PC-9 (cell line): ENCODE data around the gene SLX4IP. TPM values are rescaled to one million over a fixed set of nuclear protein-coding genes. Genes with fewer than 3 reads are reported as not detected.
A peak's percentile ranks its signal among the peaks of the same experiment; 100 is the strongest.

Experiments
- BruUV-seq: library from RNA; stranded (reverse); fragments of 400-500 nt; replicated peaks from 2 replicates; lab custom pipeline; 2021; lab: Mats Ljungman, UMichigan
- CTCF ChIA-PET: fragments of 300-600 bp; sonication (Branson Sonifier 250); formaldehyde crosslinking; loops from one replicate; lab custom pipeline; 2022; ENCODE audit warnings: antibody characterized with exemption; lab: Charles Lee
- POLR2A ChIA-PET: fragments of 300-600 bp; sonication (Branson Sonifier 250); formaldehyde crosslinking; loops from one replicate; lab custom pipeline; 2022; ENCODE audit warnings: antibody characterized with exemption; ENCODE audit not compliant: unreplicated experiment; lab: Charles Lee
- DNase-seq, 2 experiments: peaks; one replicate each; pipeline versions ENCODE4 v3.0.0 to v3.0.0-alpha.2; 2015 to 2022; ENCODE audit warnings: mixed read lengths in 1 of 2
- H2AFZ ChIP-seq: fragments of 200-600 bp; sonication (generic); 2 replicates; pipeline ENCODE4 v1.8.1; 2017; ENCODE audit warnings: antibody characterized with exemption
- H3F3A ChIP-seq: fragments of 200-600 bp; sonication (generic); 2 replicates; pipeline ENCODE4 v1.8.1; 2017; ENCODE audit warnings: antibody characterized with exemption, mild to moderate bottlenecking, low read depth; ENCODE audit not compliant: insufficient read depth
- H3K27ac ChIP-seq: fragments of 200-600 bp; sonication (generic); 2 replicates; pipeline ENCODE4 v1.6.1; 2016; ENCODE audit warnings: mixed run types
- H3K27me3 ChIP-seq: fragments of 200-600 bp; sonication (generic); 2 replicates; pipeline ENCODE4 v1.6.1; 2016; ENCODE audit warnings: low read depth, mixed run types; ENCODE audit not compliant: insufficient read depth
- H3K36me3 ChIP-seq: fragments of 200-600 bp; sonication (generic); 2 replicates; pipeline ENCODE4 v1.6.1; 2016; ENCODE audit warnings: low read depth, mixed run types
- H3K4me1 ChIP-seq: fragments of 200-600 bp; sonication (generic); replicated peaks from 2 replicates; pipeline ENCODE4 v1.6.1; 2016; ENCODE audit warnings: mixed run types; ENCODE audit not compliant: insufficient read depth
- H3K4me2 ChIP-seq: fragments of 200-600 bp; sonication (generic); 2 replicates; pipeline ENCODE4 v1.6.1; 2017; ENCODE audit warnings: mixed run types
- H3K4me3 ChIP-seq: fragments of 200-600 bp; sonication (generic); 2 replicates; pipeline ENCODE4 v1.6.1; 2016; ENCODE audit warnings: mixed run types
- H3K79me2 ChIP-seq: fragments of 200-600 bp; sonication (generic); 2 replicates; pipeline ENCODE4 v1.6.1; 2017; ENCODE audit warnings: low read depth, mixed run types
- H3K9me2 ChIP-seq: fragments of 200-600 bp; sonication (generic); 2 replicates; pipeline ENCODE4 v1.8.1; 2017; ENCODE audit warnings: mild to moderate bottlenecking; ENCODE audit not compliant: insufficient read depth
- H3K9me3 ChIP-seq: fragments of 200-600 bp; sonication (generic); 2 replicates; pipeline ENCODE4 v1.8.1; 2016; ENCODE audit warnings: low read depth; ENCODE audit not compliant: insufficient read depth
- H4K20me1 ChIP-seq: fragments of 200-600 bp; sonication (generic); 2 replicates; pipeline ENCODE4 v1.8.1; 2017; ENCODE audit not compliant: insufficient read depth
- EZH2 ChIP-seq: fragments of 200-600 bp; sonication (generic); IDR thresholded peaks from 2 replicates; pipeline ENCODE4 v1.8.0; 2017; ENCODE audit warnings: antibody characterized with exemption, low read depth
- intact Hi-C: fragments of 100-400 bp; cut with micrococcal nuclease; formaldehyde crosslinking; loops from one replicate; pipeline ENCODE4 v1.10.0; 2022; ENCODE audit not compliant: unreplicated experiment
- total RNA-seq: library from RNA; stranded (reverse); gene quantifications from 2 replicates; pipeline ENCODE4 v1.2.3, GENCODE V29; 2021
- TF ChIP-seq, protein P1 (sequence below): fragments of 200-600 bp; sonication (generic); conservative IDR thresholded peaks from 2 replicates; pipeline ENCODE4 v1.6.1; 2017; ENCODE audit warnings: mixed run types, antibody characterized with exemption, mild to moderate bottlenecking, moderate library complexity

Gene SLX4IP
- total RNA-seq, 1 experiment from 2014 or later = 13.4 TPM

DNA sequence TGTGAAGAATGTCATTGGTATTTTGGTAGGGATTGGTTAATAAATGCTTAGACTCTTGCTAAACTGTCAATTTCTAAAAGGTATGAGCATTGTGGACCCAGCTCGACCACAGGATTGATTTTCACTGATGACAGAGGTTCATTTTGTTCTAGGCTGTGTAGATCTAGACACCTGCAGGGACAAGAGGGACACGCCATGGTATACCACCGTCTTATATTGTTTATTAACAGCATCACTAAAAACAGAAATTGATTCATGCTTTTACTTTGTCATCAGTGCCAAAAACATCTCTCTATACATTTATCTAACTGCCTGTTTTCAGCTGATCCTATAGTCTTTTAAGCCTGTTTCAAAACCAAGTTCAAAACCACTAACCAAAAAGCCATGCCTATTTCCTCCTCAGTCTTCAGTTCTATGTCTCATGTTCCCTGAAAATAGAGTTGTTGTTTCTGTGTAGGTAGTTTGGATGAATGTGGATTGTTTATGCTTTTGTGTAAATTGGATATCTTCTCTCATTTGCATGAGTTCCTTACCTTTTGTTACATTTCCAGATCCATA is 128.9 kb downstream of the SLX4IP start:
- H2AFZ ChIP-seq = no peak overlapping the region
- no peaks in the 10 kb centered on the region for H4K20me1 ChIP-seq
- H3K4me3 ChIP-seq = no peak overlapping the region
- TF ChIP-seq, protein P1, sequence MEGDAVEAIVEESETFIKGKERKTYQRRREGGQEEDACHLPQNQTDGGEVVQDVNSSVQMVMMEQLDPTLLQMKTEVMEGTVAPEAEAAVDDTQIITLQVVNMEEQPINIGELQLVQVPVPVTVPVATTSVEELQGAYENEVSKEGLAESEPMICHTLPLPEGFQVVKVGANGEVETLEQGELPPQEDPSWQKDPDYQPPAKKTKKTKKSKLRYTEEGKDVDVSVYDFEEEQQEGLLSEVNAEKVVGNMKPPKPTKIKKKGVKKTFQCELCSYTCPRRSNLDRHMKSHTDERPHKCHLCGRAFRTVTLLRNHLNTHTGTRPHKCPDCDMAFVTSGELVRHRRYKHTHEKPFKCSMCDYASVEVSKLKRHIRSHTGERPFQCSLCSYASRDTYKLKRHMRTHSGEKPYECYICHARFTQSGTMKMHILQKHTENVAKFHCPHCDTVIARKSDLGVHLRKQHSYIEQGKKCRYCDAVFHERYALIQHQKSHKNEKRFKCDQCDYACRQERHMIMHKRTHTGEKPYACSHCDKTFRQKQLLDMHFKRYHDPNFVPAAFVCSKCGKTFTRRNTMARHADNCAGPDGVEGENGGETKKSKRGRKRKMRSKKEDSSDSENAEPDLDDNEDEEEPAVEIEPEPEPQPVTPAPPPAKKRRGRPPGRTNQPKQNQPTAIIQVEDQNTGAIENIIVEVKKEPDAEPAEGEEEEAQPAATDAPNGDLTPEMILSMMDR = no peak
- TF ChIP-seq EZH2 = no peak
- ChIA-PET POLR2A (no interaction called here), CTCF (no interaction called here)
- 0 out of 2 replicates have a peak, but pooled peaks cover 6% of the 10 kb centered on the region for H3K36me3 ChIP-seq
- peak overlapping the region; percentile 89; the same call in 1 of the 2 replicates for H3K27ac ChIP-seq
- H3K4me2 ChIP-seq = no peak overlapping the region
- H3F3A ChIP-seq = peaks cover 3% of the 10 kb centered on the region; the same call in 1 of the 2 replicates
- no peak for DNase-seq
- no peaks in the 10 kb centered on the region for H3K27me3 ChIP-seq
- H3K9me3 ChIP-seq = no peaks in the 10 kb centered on the region
- intact Hi-C loops = no loop called here
- H3K79me2 ChIP-seq = no peaks in the 10 kb centered on the region; the same call in 1 of the 2 replicates
- H3K4me1 ChIP-seq = peaks cover 36% of the 10 kb centered on the region
- no peaks in the 10 kb centered on the region for H3K9me2 ChIP-seq
- BruUV-seq = no TSS peak

DNA sequence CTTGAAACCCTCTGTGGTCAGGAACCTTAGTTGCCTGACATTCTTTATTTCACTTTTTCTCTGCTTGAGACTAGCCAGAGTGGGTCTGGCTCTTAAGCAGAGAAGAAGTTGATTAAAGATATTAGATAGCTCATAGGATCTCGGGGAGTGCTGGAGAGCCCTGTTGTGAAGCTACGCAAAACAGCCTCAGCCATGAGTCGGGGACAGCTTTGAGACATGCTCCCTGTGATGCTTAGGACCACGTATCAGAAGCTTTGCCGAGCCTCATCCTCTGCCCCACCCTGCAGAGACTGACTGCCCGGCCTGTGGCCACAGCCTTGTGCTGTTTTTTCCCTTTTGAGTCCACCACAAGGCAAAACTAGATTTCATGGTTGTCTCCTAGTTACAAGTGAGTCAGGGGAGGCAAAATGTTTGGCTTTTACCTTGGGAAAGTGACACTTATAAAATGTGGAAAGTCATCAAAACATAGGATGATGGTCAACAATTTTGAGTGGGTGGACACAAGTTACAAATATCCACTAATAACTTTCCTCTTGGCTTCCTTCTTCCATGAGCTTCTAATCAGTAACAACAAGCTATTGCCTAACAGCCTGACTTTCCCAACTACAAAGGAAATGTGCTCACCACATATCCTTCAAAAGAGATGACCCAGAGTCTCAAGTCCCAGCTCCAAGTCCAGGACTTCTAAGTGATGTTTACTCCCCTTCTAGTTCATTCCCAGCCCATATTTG is 130.3 kb downstream of the SLX4IP start:
- Histone ChIP-seq H3K9me2 (no peaks in the 10 kb centered on the region; the same call in 1 of the 2 replicates), H3K27ac (peak overlapping the region; percentile 89), H4K20me1 (no peaks in the 10 kb centered on the region), H3K4me2 (0 out of 2 replicates have a peak overlapping the region, but pooled peaks have one; percentile 15), H3K27me3 (no peaks in the 10 kb centered on the region), H3K79me2 (no peaks in the 10 kb centered on the region; the same call in 1 of the 2 replicates), H3K4me3 (no peak overlapping the region), H2AFZ (no peak overlapping the region), H3K9me3 (no peaks in the 10 kb centered on the region), H3K36me3 (0 out of 2 replicates have a peak, but pooled peaks cover 6% of the 10 kb centered on the region), H3K4me1 (peaks cover 23% of the 10 kb centered on the region), H3F3A (no peaks in the 10 kb centered on the region)
- intact Hi-C loops = no loop called here
- no peak for DNase-seq
- POLR2A ChIA-PET = interaction anchor here (0.6 kb wide), 1 partner anchor 9 kb away, joined by 3 read pairs; no protein-coding TSS in a partner anchor
- TF ChIP-seq, protein P1 = no peak
- no peak for TF ChIP-seq EZH2
- CTCF ChIA-PET = interaction anchor here (0.6 to 0.7 kb wide), 2 partner anchors 12 to 31 kb away, joined by 3 to 4 read pairs; no protein-coding TSS in a partner anchor
- TSS peak; percentile 92 for BruUV-seq
